GM23338 (cell line): ENCODE results near the gene GNB1L. TPM values are rescaled to one million over a fixed set of nuclear protein-coding genes. Genes with fewer than 3 reads are reported as not detected.

ENCODE experiments used
- ATAC-seq: fragments of 200-7000 bp; cut with Tn5 transposase; 3 replicates; pipeline ENCODE4 v1.9.1; 2020
- DNase-seq: peaks from one replicate; pipeline ENCODE4 v3.0.0-alpha.2; 2015; ENCODE audit warnings: low spot score
- H2AFZ ChIP-seq: fragments of 200-600 bp; sonication (generic); 2 replicates; pipeline ENCODE4 v1.8.0; 2016; ENCODE audit warnings: antibody characterized with exemption, mild to moderate bottlenecking, moderate library complexity
- H3F3A ChIP-seq: fragments of 200-600 bp; sonication (generic); replicated peaks from 2 replicates; pipeline ENCODE4 v1.8.0; 2017; ENCODE audit warnings: antibody characterized with exemption, mixed run types, low read depth
- H3K27ac ChIP-seq: fragments of 200-600 bp; sonication (generic); 2 replicates; pipeline ENCODE4 v1.6.1; 2016; ENCODE audit warnings: low read depth
- H3K27me3 ChIP-seq: fragments of 200-600 bp; sonication (generic); 2 replicates; pipeline ENCODE4 v1.8.0; 2016; ENCODE audit warnings: mild to moderate bottlenecking, mixed run types, moderate library complexity; ENCODE audit not compliant: insufficient read depth
- H3K36me3 ChIP-seq: fragments of 200-600 bp; sonication (generic); 2 replicates; pipeline ENCODE4 v1.8.0; 2016; ENCODE audit warnings: mild to moderate bottlenecking; ENCODE audit not compliant: insufficient read depth
- H3K4me1 ChIP-seq: fragments of 200-600 bp; sonication (generic); 2 replicates; pipeline ENCODE4 v1.8.0; 2016; ENCODE audit warnings: mild to moderate bottlenecking, moderate library complexity; ENCODE audit not compliant: insufficient read depth
- H3K4me2 ChIP-seq: fragments of 200-600 bp; sonication (generic); 2 replicates; pipeline ENCODE4 v1.7.1; 2017; ENCODE audit warnings: mixed run types
- H3K4me3 ChIP-seq: fragments of 200-600 bp; sonication (generic); 2 replicates; pipeline ENCODE4 v1.6.1; 2016; ENCODE audit warnings: mixed run types
- H3K79me2 ChIP-seq: fragments of 200-600 bp; sonication (generic); replicated peaks from 2 replicates; pipeline ENCODE4 v1.8.0; 2017; ENCODE audit warnings: mild to moderate bottlenecking; ENCODE audit not compliant: insufficient read depth
- H3K9me2 ChIP-seq: fragments of 200-600 bp; sonication (generic); 2 replicates; pipeline ENCODE4 v1.8.0; 2017; ENCODE audit not compliant: insufficient read depth
- H4K20me1 ChIP-seq: fragments of 200-600 bp; sonication (generic); replicated peaks from 2 replicates; pipeline ENCODE4 v1.8.0; 2017; ENCODE audit warnings: mild to moderate bottlenecking; ENCODE audit not compliant: insufficient read depth
- H3K27ac Mint-ChIP-seq: 2 replicates; pipeline ENCODE4 v1.8.0; 2020; ENCODE audit warnings: inconsistent platforms, mild to moderate bottlenecking, moderate library complexity, mixed read lengths
- H3K27me3 Mint-ChIP-seq: 3 replicates; pipeline ENCODE4 v1.8.0; 2022; ENCODE audit warnings: low read depth, mild to moderate bottlenecking, moderate library complexity, mixed read lengths, inconsistent platforms; ENCODE audit not compliant: insufficient read depth, poor library complexity
- H3K36me3 Mint-ChIP-seq: 3 replicates; pipeline ENCODE4 v1.8.0; 2021; ENCODE audit warnings: low read depth, mild to moderate bottlenecking, inconsistent platforms, moderate library complexity, mixed read lengths
- H3K4me1 Mint-ChIP-seq: 3 replicates; pipeline ENCODE4 v1.8.0; 2020; ENCODE audit warnings: mild to moderate bottlenecking, inconsistent platforms, mixed read lengths
- H3K4me3 Mint-ChIP-seq: 3 replicates; pipeline ENCODE4 v1.8.0; 2021; ENCODE audit warnings: moderate library complexity, mild to moderate bottlenecking, inconsistent platforms, mixed read lengths
- H3K9me3 Mint-ChIP-seq: 3 replicates; pipeline ENCODE4 v1.8.0; 2020; ENCODE audit warnings: moderate library complexity, mild to moderate bottlenecking, inconsistent platforms, mixed read lengths
- CTCF ChIP-seq, 2 experiments: fragments of 200-600 bp in 1 of 2; sonication (generic) in 1 of 2; conservative IDR thresholded peaks; 2 replicates each; pipeline versions ENCODE4 v1.5.1 to v1.6.1; 2016 to 2017; ENCODE audit warnings: antibody characterized with exemption in 2 of 2, low read depth in 2 of 2, mild to moderate bottlenecking in 2 of 2, moderate library complexity in 1 of 2
- EZH2 ChIP-seq: fragments of 200-600 bp; sonication (generic); IDR thresholded peaks from one replicate; pipeline ENCODE4 v1.8.0; 2017; ENCODE audit warnings: antibody characterized with exemption, mild to moderate bottlenecking, low read depth; ENCODE audit not compliant: unreplicated experiment
- EZH2phosphoT487 ChIP-seq: fragments of 200-600 bp; sonication (generic); IDR thresholded peaks from one replicate; pipeline ENCODE4 v1.8.1; 2018; ENCODE audit warnings: antibody characterized with exemption; ENCODE audit not compliant: unreplicated experiment
- JUNB ChIP-seq: IDR thresholded peaks from one replicate; pipeline ENCODE4 v1.6.1; 2016; ENCODE audit warnings: antibody characterized with exemption; ENCODE audit not compliant: unreplicated experiment
- NANOG ChIP-seq: IDR thresholded peaks from 2 replicates; pipeline ENCODE4 v1.6.1; 2016; ENCODE audit warnings: antibody characterized with exemption, borderline replicate concordance
- STAT1 ChIP-seq: IDR thresholded peaks from one replicate; pipeline ENCODE4 v1.6.1; 2016; ENCODE audit warnings: antibody characterized with exemption; ENCODE audit not compliant: unreplicated experiment
- ZNF462 ChIP-seq: fragments of 250-450 bp; sonication (Bioruptor Pico); IDR thresholded peaks from 2 replicates; pipeline ENCODE4 v1.5.0; 2020; ENCODE audit warnings: mild to moderate bottlenecking, moderate library complexity
- polyA plus RNA-seq: library from polyadenylated mRNA; unstranded; fragments of >200 nt; fragmentation: Nextera tagmentation; extraction: Ambion mirVana; gene quantifications from 2 replicates; pipeline ENCODE4 v1.2.1, GENCODE V29; 2016
- total RNA-seq: library from RNA; depleted of rRNA; stranded (reverse); fragments of >200 nt; shearing (Covaris generic); gene quantifications from 2 replicates; pipeline ENCODE4 v1.2.3, GENCODE V29; 2014

Gene GNB1L
- total and polyA plus RNA-seq, 2 experiments from 2014 or later = 15.2 to 27.8 TPM

- Mint-ChIP-seq H3K36me3 (peaks cover 4% of the 10 kb centered on the region; the same call in 1 of the 3 replicates), H3K27ac (no peak overlapping the region), H3K9me3 (no peaks in the 10 kb centered on the region; the same call in 2 of the 3 replicates), H3K4me3 (no peak overlapping the region), H3K4me1 (peaks cover 3% of the 10 kb centered on the region; the same call in 1 of the 3 replicates), H3K27me3 (peaks cover 8% of the 10 kb centered on the region)
- no peaks in the 10 kb centered on the region for H3K79me2 ChIP-seq
- no peaks in the 10 kb centered on the region for H3F3A ChIP-seq
- TF ChIP-seq NANOG = no peak
- TF ChIP-seq EZH2phosphoT487 = no peak
- TF ChIP-seq STAT1 = no peak
- no peak for TF ChIP-seq CTCF (conservative IDR thresholded peaks at IDR 0.05; ENCODE audit: low read depth in 2 of 2)
- TF ChIP-seq JUNB = no peak
- no peak for TF ChIP-seq ZNF462 (CRISPR knock-in tag)
- no peak for TF ChIP-seq EZH2
- no peak overlapping the region for H3K4me2 ChIP-seq
- no peaks in the 10 kb centered on the region for H3K9me2 ChIP-seq
- no peaks in the 10 kb centered on the region for H3K27me3 ChIP-seq
- H2AFZ ChIP-seq = no peak overlapping the region
- no peak overlapping the region for H3K27ac ChIP-seq
- no peak for DNase-seq
- ATAC-seq = no peak
- H3K4me3 ChIP-seq = no peak overlapping the region
- no peaks in the 10 kb centered on the region for H3K4me1 ChIP-seq
- no peaks in the 10 kb centered on the region; the same call in 1 of the 2 replicates for H3K36me3 ChIP-seq
- no peaks in the 10 kb centered on the region for H4K20me1 ChIP-seq
These were observed 67.5 kb downstream of the GNB1L start for GRCh38 chr22:19786959-19787848.
